Measurements from ENCODE around the gene NOG. TPM values are rescaled to one million over a fixed set of nuclear protein-coding genes. Genes with fewer than 3 reads are reported as not detected.

The NOG gene
- total RNA-seq, 1 donor from 2014 or later: 7.7 TPM

DNA sequence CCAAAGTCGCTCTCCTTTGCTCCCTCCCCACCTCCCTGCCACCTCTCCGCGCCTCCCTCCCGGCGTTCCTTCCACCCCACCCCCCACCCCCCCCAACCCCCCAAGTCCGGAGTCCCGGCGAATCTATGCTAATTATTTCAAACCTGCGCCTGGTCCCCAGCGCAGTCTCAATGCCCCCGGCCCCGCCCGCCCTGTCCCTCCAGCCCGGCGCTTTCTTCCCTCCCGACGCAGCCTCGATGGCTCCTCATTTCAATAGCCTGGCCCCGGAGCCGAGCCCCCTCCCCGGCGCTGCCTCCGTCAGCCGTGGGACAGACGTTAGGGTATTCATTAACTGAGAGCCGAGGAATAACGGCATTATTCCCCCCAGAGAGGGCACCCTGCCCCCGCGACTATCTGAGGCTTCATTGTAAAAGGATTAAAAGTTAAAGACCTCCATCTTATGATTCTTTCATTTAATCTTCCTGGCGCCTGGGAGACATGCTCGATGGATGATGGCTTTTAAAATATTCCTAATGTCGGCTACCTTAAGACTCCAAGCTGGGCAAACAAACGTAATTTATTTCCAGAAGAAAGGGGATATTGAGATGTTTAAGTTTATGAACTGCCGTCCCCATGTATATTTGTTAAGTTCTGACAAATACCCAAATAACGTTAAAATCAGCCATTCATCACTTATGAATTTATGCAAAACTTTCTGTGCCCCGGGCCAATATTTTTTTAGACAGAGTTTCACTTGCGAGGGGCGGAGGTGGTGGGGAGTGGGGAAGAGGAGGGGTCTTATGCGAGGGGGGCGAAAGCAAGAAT is 3.4 kb downstream of the NOG start:
- no peak for FAIRE-seq
- no peak for DNase-seq (ENCODE audit: low spot score in 2 of 2)

DNA sequence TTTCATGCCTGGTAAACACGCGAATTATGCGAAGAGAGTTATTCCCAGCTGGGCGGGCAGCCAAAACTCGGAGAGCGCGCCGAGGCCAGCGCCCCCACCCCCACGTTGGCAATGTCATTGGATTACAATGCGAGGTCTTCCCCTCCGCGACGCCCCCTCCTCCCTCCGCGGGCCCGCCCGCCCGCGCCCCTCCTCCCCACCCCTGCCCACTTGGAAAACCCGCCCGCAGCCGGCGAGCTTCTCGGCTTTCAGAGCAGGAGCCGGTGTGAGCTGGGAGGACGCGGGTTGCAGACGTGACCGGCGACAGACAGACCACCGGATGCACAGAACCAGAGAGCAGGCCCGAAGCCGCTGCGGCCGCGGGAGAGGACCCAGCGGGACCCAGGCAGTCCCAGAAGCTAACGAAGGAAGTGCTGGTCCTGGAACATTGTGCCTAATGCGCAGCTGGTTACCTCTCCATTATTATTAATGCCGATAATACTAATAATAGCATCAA is 4.0 kb downstream of the NOG start:
- FAIRE-seq: no peak
- no peak for DNase-seq (ENCODE audit: low spot score in 2 of 2)

DNA sequence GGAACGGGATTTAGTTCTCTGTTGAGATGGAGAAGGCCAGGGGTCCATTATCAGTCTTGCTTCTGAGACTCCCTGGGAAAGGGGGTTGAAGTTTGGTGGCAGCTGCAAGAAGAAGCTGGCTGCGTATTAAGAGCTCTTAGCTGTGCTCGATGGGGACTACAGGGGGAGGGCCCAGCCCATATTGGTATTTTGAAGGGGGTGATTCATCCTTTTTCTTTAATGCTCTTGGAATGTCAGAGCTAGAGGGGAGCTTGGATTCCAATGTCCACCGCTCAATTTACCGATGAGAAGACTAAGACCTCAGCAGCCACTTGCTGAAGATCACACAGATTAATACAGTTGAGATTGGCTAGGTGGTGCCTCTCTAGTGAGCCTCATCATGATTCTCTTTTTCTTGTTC is 5.0 kb downstream of the NOG start:
- DNase-seq (ENCODE audit: low spot score in 2 of 2) (no peak), FAIRE-seq (no peak)

DNA sequence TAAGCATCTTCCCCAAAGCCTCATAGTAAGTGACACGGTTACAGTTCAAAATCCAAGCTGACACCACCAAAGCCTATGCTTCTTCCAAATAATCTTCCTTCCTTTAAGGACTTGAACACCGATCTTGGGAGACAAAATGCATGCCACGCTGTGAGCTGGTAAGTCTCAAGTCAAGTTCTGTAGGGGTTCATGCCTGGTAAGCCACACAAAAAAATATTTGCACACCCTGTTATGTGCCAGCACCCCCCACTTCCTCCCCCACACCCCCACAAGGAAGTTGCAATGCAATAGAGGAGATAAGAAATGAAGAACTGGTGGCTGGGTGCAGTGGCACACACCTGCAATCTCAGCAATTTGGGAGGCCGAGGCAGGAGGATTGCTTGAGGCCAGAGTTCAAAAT is 5.6 kb downstream of the NOG start:
- no peak for DNase-seq (ENCODE audit: low spot score in 2 of 2)
- FAIRE-seq: no peak

DNA sequence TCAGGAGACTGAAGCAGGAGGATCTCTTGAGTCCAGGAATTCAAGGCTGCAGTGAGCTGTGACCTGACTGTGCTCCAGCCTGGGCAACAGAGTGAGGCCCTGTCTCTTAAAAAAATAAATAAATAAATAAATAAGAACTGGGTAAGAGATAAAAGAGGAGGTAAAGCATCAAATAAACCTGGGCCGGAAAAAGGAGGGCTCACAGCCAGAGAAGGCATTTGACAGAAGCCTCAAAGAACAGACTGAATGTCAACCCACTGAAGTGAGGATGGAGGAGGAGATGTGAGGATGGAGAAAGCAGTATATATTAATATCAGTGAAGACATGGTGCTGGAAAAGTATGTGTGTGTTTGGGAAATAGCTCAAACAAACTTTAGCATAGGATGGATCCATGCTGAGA is 6.1 kb downstream of the NOG start:
- no peak for FAIRE-seq
- DNase-seq (ENCODE audit: low spot score in 2 of 2): no peak

DNA sequence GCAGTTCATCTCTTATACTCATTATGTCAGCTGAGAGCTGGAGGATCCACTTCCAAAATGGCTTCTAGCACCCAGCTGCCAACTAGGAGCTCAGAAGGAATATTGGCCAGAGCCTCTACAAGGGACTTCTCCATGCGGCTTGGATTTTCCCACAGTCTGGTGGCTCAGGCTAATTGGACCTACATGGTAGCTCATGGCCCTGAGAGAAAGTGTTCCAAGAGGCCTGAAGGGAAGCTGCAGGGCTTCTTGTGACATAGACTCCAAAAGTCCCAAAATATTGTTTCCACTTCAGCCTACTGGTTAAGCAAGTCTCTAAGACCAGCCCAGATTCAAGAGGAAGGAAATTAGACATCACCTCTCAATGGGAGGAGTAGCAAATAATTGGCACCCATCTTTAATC is 6.8 kb downstream of the NOG start:
- FAIRE-seq (no peak), DNase-seq (ENCODE audit: low spot score in 2 of 2) (no peak)

DNA sequence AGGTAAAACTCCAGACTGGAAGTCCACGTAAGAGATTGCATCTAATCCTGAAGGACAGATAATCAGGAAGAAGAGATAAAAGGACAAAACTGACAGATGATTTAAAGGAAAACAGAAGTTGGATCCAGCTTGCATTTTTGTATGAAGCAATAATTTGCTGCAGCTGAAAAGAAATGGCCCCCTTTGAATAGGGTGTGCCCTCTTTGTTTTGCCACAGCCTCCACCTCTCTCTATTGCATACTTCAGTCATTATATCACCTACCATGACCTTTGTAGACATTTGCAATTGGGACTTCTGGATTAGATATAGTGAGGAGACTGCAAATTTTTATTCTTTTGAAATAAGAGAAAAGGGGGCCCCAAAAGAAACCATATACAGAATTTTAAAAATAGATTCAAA is 8.1 kb downstream of the NOG start:
- FAIRE-seq (no peak), DNase-seq (ENCODE audit: low spot score in 2 of 2) (no peak)

DNA sequence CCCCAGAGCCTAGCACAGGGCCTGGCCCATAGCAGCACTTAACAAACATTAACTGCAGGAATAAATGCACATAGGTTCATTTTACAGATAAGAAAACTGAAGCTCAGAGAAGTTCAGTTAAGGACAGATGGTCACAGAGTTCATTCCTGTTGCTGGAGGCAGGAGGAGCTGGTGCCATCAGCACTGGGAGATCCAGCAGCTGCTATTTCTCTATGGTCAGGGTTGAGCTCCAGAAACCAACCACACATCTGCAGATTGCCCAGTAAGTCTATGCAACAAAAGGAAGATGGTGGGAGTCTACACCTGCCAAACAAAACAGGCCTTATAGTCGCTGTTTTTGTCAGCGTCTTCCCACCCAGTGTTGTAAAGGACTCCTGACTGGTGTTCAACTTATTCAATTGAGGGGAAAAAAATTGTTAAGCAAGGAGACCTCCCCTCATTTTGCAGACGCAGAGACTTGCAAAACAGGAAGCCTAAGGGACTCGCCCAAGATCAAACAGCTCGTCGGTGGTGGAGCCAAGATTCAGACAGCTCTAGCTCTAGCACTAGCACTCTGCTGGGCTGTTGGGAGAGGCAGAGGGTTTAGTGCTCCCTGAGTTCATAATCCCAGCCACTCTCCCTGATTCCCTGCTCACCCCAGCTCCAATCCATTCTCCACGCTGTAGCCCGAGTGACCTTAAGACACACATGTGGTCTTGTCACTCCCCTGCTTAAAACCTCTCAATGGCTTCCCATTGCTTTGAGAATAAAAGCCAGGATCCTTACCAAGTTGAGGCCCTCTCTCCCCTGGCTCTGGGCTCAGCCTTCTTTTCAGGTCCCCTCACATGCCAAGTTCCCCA is 9.0 kb downstream of the NOG start:
- no peak for DNase-seq (ENCODE audit: low spot score in 2 of 2)
- FAIRE-seq: no peak

DNA sequence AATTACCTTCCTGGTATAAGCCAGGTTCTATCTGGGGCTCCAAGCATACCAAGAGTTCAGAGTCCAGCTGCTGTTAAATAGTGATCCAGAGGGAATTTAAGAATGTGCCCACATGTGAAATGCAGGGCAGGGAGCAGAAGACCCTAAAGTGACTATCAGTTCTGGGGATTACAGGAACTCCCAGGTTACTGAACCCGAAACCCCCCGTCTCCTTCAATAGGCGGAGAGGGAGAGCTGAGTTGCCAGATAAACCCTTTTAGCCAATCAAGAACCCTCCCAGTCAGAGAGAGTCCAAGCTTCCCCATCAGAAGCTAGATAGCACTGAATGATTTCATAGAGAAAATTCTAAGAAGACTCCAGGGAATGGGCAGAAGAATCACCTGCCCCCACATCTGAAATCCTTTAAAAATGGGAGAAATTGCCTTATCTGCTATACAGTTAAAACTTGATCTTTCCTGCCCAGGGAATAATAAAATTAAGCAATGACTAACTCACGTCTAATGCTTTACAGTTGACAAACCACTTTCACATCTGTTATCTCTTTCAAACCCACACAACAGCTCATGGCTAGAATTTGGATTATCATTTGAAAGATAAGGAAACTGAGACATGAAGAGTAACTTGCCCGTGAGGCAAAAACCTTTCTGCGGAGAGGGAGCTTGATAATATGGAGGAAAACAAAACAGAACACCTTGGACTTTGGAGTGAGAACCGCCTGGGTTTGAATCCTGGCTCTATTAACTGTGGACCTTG is 10.2 kb downstream of the NOG start:
- FAIRE-seq (no peak), DNase-seq (ENCODE audit: low spot score in 2 of 2) (no peak)

DNA sequence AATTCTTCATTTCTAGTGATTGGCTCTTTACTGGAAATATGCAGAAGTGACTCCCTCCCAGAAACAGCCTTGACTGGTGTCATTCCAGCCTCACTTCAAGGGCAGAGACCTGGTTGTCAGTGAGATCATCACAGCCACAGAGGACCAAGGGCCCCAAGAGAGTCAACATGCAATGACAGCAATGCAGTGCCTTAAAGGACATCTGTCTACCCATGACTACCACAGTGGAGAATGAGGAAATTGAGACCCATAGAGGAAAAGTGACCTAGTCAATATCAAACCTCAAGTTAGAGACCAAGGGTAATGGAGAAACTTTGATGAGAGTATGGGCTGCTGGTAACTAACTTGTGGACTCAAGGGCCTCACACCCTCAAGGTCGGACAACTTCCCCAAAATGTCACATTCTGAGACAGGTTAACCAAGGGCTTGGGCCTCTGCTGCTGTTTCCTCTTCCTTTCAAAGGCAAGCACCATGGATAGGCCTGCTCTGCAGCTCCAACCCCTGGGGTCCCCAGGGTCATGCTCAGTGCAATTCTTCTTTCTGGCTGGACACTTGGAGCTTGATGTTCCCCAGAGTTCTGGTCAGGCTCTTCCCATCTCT is 11.3 kb downstream of the NOG start:
- DNase-seq (ENCODE audit: low spot score in 2 of 2) (no peak), FAIRE-seq (no peak)

DNA sequence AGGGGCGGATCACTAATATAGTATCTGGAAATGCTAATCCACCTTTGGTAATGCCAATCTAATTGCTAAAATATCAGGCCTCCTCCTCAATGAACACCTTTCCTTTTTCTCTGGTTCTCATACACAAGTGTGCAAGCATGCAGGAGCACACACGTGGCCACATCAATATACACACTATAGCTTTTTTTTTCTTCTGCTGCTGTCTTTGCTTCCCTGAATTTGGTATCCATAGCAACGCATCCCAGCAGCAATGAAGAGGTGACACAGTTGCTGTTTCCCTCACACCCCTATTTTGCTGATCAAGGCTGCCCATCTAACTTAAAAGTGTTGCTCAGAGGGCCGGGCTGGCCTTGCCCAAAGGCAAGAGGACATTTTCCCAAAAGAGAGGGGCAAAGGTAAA is 15.4 kb downstream of the NOG start:
- DNase-seq (ENCODE audit: low spot score in 2 of 2) (no peak), FAIRE-seq (no peak)

DNA sequence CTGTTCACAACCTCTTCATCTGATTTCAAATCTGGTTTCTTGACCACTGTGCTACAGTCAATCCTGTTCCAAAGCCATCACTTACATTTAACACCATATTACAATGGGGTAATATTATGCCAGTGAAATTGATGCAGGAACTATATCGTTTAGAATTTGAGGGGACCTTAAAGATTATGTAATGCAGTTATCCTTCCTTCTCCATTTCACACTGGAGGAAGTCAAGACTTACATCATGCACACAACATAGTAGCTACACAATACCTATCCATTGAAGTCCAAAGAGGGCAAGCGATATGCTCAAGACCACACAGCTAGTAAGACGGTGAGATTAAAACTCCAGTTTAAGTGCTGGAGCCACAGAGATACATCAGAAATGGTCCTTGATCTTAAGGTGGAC is 16.8 kb downstream of the NOG start:
- FAIRE-seq: no peak
- DNase-seq (ENCODE audit: low spot score in 2 of 2): no peak

DNA sequence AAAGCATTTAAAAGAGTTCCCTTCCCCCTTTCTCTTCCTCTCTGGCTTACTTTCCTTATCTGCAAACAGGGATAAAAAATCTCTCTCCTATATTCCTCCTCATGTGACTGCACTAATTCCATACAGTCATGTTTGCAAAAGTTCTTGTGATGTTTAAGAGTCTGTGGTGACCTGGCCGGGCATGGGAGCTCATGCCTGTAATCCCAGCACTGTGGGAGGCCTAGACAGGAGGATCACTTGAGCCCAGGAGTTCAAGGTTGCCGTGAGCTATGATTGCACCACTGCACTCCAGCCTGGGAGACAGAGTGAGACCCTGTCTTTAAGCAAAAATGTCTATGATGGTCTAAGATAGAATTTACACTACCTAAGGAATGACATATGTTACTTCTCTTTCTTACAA is 19.6 kb downstream of the NOG start:
- no peak for DNase-seq (ENCODE audit: low spot score in 2 of 2)
- FAIRE-seq: no peak

DNA sequence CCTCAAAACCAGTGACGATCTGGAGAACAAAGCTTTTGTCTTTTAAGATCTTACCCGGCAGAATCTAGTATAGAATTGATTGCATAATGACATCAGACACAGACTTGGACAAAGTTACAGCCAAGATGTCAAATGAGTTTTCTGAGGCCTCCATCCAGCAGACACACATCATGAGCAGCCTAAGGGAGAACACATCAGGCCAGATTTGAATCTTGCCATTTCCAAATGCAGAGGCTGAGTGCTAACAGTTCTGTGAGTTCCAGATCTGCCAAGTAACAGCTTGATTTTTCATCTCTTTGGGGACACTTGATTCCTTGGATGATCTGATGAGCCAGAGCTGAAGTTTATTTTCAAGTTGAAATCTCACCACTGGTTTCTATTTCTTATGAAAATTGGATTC is 21.0 kb downstream of the NOG start:
- FAIRE-seq (no peak), DNase-seq (ENCODE audit: low spot score in 2 of 2) (no peak)

DNA sequence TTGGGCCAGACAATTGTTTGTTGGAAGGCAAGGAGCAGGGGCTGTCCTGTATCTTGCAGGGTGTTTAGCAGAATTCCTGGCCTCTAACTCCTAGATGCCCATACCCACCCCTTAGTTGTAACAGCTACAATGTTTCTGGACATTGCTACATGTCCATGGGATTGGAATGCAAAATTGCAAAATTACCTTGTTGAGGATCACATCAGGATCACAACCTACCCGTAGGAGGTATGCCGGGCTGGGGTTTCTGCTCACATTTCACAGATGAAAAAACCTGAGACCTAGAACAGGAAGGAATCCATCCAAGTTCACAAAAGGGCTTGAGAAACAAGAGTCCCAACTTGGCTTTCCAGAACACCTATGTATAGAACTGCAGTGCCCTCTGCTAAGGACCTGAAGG is 22.7 kb downstream of the NOG start:
- no peak for FAIRE-seq

DNA sequence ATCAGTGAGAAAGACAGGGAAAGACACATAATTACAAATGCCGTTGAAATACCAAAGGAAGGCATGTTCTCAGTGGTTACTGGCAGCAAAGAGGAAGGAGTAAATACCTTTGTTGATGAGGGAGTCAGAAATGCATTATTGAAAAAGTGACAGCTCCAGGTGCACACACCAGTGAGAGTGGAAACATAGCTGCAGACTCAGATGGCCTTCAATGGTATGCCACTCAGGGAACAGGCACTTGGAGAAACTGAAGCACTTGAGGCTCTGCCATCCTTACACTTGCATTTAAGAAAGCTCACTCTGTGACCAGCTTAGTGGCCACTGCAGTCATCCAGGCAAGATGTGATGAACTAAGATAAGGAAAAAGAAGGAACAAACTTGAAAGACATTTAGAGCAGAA is 29.9 kb downstream of the NOG start:
- FAIRE-seq (no peak), DNase-seq (ENCODE audit: low spot score in 2 of 2) (no peak)

More for the DNA sequence above, 22.7 kb downstream of the NOG start:
- no peak for DNase-seq (ENCODE audit: low spot score in 2 of 2)

DNA sequence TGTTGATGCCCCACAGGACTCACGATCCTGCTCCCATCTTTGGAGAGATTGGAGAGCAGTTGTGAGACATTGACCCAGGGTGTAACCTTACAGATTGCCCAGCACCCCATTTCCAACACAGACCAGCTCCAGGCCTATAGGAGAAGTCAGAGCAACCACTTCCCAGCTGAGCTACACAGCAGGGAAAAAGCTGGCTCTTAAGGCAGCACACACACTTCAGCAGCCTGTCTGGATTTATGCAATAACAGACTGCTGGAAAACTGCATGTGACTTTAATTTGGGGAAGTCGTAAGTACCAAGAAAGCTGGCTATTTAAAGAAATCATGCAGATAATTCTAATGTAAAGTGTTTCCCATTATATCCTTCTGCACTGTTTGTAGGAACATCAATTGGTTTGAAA is 30.8 kb downstream of the NOG start:
- DNase-seq (ENCODE audit: low spot score in 2 of 2): no peak
- no peak for FAIRE-seq

DNA sequence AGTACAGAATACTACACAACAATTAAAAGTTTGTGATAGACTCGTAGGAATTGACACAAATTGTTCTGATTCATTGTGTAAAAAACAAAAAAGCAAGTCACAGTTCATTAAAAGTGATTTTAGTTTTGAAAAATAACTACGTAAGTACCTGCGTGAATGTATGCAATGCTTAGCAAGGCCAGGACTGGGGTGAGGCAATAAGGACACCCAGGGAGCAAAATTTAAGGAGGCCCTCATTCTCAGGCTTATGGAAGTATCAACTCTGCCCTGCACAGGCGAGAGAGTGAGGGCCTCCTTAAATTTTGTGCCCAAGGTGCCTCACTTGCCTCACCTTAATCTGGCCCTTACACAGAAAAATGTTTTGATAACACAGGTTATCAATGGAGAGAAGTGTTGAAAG is 31.4 kb downstream of the NOG start:
- FAIRE-seq: no peak
- DNase-seq (ENCODE audit: low spot score in 2 of 2): no peak

DNA sequence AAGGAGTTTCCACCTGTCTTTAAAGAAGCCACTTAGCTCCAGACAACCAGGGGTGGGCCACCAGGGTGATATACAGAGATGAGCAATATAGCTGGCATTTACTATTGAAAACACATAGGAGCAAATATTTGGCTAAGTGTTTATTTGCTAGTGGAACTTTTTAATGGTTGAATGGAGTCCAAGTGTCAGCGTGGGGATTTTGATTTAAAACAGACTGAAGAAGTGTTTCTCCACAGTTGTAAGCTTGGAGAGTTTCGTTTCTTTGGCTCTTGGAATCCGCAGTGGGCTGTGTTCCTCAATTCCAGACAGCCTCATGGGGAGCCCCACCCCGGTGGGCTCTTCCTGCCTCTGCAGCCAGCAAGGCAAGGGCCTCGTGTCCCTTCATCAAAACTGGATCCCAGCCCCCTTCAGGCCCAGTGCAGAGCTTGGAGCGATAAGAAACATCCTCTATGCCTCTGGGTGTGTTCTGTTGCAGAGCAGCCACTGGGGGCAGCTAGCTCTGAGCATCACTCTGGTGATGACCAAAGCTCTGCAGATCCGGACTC is 36.1 kb downstream of the NOG start:
- FAIRE-seq (no peak), DNase-seq (ENCODE audit: low spot score in 2 of 2) (peak in 1 of 2 donors; percentile 25)

DNA sequence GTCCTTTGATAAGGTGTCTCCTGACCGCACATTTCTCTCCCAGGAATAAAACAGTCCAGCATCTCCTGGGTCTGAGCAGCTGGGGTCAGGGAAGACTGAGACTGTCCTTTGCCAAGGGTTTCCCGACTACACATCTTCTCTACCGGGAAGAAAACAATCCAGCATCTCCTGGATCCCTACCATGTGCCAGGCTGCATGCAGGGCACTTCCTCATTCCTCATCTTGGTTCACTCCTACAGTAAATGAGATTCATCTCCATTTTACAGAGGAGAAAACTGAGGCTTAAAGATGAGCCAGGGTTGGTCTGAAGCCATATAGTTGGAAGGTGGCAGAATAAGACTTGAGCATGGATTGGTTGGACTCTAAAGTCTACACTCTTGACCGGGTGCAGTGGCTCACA is 36.7 kb downstream of the NOG start:
- DNase-seq (ENCODE audit: low spot score in 2 of 2) (no peak), FAIRE-seq (no peak)

Measured in frontal cortex (tissue), 4 donors.